ENCODE results near the gene AKIRIN1. TPM values are rescaled to one million over a fixed set of nuclear protein-coding genes. Genes with fewer than 3 reads are reported as not detected.
A peak's percentile ranks its signal among the peaks of the same experiment; 100 is the strongest.

AKIRIN1 gene
- total RNA-seq, 2 experiments from 2014 or later = 57.8 to 59.4 TPM

DNA sequence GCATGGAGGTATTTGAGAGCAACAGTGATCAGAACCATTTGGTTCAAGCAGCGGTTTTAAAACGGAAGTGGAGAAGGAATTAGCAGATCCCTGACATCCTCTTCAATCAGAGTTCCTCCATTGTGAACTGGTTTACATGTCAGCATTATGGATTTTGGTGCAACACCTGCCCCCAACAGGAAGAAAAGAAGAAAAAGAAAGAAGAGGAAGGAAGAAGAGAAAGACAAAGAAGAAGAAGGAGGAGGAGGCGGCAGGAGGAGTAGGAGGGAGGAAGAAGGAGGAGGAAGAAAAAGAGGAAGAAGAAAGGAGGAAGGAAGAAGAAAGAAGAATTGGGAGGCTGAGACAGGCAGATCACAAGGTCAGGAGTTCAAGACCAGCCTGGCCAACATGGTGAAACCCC, 52.4 kb downstream of the AKIRIN1 start:
- TF ChIP-seq, protein P1, sequence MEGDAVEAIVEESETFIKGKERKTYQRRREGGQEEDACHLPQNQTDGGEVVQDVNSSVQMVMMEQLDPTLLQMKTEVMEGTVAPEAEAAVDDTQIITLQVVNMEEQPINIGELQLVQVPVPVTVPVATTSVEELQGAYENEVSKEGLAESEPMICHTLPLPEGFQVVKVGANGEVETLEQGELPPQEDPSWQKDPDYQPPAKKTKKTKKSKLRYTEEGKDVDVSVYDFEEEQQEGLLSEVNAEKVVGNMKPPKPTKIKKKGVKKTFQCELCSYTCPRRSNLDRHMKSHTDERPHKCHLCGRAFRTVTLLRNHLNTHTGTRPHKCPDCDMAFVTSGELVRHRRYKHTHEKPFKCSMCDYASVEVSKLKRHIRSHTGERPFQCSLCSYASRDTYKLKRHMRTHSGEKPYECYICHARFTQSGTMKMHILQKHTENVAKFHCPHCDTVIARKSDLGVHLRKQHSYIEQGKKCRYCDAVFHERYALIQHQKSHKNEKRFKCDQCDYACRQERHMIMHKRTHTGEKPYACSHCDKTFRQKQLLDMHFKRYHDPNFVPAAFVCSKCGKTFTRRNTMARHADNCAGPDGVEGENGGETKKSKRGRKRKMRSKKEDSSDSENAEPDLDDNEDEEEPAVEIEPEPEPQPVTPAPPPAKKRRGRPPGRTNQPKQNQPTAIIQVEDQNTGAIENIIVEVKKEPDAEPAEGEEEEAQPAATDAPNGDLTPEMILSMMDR (IDR thresholded peaks at IDR 0.05) = no peak
- Mint-ChIP-seq H3K27ac (no peak overlapping the region), H3K36me3 (ENCODE audit: low read depth) (peaks cover 10% of the 10 kb centered on the region), H3K4me1 (ENCODE audit: low read depth) (peaks cover 6% of the 10 kb centered on the region), H3K4me3 (no peak overlapping the region), H3K9me3 (no peaks in the 10 kb centered on the region), H3K27me3 (no peaks in the 10 kb centered on the region)
- CTCF ChIA-PET = no interaction called here
- ATAC-seq (no peak), DNase-seq (no peak)
- POLR2A ChIA-PET = no interaction called here
- intact Hi-C loops (cut with micrococcal nuclease) = no loop called here

DNA sequence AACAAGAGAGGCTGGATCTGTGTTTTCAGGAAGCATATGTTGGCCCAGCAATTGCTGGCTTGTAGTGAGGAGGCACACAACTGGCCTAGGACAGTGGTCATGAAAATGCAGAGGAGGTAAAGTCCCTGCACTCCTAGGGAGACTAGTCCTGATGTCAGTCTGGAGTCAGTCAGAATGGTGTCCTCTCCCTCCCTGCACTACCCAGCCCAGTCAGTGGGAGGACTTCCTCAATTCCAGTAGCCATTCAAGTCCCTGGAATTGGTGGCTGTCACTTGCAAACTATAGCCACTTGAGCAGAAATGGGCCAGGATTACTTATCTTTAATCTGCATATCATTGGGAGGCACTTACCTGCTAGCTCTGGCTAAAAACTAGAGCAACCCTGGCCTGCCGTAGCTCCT, 53.7 kb downstream of the AKIRIN1 start:
- intact Hi-C loops (cut with micrococcal nuclease) = no loop called here
- ChIA-PET POLR2A (no interaction called here), CTCF (interaction anchor here (0.7 kb wide), 1 partner anchor 54 kb away, joined by 3 read pairs; no protein-coding TSS in a partner anchor)
- Mint-ChIP-seq H3K4me1 (ENCODE audit: low read depth) (peaks cover under 1% of the 10 kb centered on the region), H3K27me3 (no peaks in the 10 kb centered on the region), H3K27ac (no peak overlapping the region), H3K36me3 (ENCODE audit: low read depth) (peaks cover 6% of the 10 kb centered on the region), H3K9me3 (no peaks in the 10 kb centered on the region), H3K4me3 (no peak overlapping the region)
- TF ChIP-seq, protein P1 (IDR thresholded peaks at IDR 0.05) = no peak
- ATAC-seq (no peak), DNase-seq (no peak)

DNA sequence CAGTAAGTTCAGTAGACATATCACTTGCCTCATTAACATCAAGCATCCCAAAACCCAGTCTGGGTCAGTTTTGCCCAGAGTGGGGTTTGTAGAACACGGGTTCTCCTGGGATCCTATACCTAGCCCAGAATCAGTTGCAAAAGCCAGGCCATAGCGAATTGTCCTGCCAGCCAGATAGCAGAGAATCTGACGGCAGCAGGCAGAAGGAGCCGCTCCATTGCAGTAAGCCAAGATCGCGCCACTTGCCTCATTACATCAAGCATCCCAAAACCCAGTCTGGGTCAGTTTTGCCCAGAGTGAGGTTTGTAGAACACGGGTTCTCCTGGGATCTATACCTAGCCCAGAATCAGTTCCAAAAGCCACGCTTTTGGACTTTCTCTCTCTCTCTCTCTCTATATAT, 54.2 kb downstream of the AKIRIN1 start:
- intact Hi-C loops (cut with micrococcal nuclease) = no loop called here
- TF ChIP-seq, protein P1 (IDR thresholded peaks at IDR 0.05) = no peak
- no peak overlapping the region for H3K4me3 Mint-ChIP-seq
- ChIA-PET CTCF (no interaction called here), POLR2A (no interaction called here)
- no peaks in the 10 kb centered on the region for H3K27me3 Mint-ChIP-seq
- DNase-seq (no peak), ATAC-seq (no peak)
- H3K4me1 Mint-ChIP-seq (ENCODE audit: low read depth) = no peaks in the 10 kb centered on the region
- peaks cover 7% of the 10 kb centered on the region for H3K36me3 Mint-ChIP-seq (ENCODE audit: low read depth)
- H3K27ac Mint-ChIP-seq = no peak overlapping the region
- no peaks in the 10 kb centered on the region for H3K9me3 Mint-ChIP-seq

DNA sequence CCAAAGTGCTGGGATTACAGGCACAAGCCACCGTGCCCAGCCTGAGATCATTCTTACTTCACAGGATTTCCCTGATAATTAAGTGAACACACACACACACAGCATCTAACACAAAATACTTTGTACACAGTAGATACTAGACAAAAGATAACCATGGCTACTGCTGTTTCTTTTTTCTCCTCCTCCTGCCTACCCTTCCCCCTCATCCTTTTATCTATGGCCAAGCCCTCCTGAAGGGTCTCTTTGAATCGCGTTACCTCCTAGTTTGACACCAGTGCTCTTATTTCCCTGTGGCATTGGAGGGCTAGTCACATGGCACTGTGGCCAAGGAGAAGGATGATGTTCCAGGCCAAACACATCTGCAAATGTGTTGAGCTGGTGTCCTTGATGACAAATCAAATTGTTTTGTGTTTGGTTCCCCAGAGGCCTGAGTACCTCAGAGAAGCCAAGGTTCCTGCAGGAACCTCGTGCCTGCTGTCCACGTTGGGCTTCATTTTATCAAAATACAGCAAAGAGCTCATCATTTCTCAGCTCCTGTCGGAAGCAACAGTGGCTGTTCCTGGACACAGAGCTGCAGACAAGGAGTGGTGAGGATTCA, 55.6 kb downstream of the AKIRIN1 start:
- peaks cover 4% of the 10 kb centered on the region for H3K4me1 Mint-ChIP-seq (ENCODE audit: low read depth)
- intact Hi-C loops (cut with micrococcal nuclease) = no loop called here
- no peaks in the 10 kb centered on the region for H3K27me3 Mint-ChIP-seq
- H3K27ac Mint-ChIP-seq = no peak overlapping the region
- ATAC-seq (no peak), DNase-seq (no peak)
- no peaks in the 10 kb centered on the region for H3K9me3 Mint-ChIP-seq
- TF ChIP-seq, protein P1 (IDR thresholded peaks at IDR 0.05) = no peak
- H3K36me3 Mint-ChIP-seq (ENCODE audit: low read depth) = peaks cover 7% of the 10 kb centered on the region
- H3K4me3 Mint-ChIP-seq = no peak overlapping the region
- ChIA-PET POLR2A (interaction anchor here (1.0 kb wide), 1 partner anchor 15 kb away, joined by 3 read pairs; no protein-coding TSS in a partner anchor), CTCF (interaction anchor here (0.8 kb wide), 1 partner anchor 20 kb away, joined by 4 read pairs; the partner anchor contains the start of gene NDUFS5)

DNA sequence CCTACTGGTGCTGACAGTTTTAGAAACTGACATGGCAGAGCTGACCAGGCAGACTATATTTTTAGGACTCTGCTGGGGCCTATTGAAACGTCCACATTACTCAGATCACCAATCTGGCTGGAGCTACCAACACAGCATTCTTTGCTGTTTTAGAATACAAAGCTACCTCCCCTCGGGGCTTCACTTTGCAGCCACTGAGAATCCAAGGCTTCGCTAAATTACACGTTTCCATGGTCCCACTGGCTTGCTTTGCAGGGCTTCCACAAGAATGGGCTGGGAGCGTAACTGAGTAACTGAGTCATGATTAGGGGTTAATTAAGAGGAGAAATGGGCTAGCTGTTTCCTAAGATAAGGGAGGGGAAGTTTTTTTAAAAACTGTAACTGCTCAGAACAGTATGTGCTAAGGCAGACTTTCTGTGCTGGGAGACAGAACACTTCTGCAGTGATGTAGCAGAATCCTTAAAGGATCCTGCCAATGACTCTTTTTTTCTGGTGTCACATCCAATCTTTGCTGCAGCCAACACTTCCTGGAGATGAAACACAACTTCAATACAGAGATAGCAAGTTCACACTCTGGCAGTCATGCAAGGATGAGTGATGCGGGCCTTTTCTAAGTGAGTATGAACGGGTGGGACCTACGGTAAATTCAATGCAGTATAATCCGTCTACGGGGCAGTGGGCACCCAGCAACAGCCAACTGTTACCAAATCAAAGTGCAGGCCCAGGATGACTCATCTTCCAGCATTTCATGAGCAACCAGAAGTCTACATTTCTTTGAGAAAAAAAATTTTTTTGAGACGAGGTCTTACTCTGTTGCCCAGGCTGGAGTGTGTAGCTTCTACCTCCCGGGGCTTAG, 56.5 kb downstream of the AKIRIN1 start:
- ChIA-PET POLR2A (interaction anchor here (0.7 to 1.0 kb wide), 2 partner anchors 14 to 51 kb away, joined by 3 read pairs; no protein-coding TSS in a partner anchor), CTCF (interaction anchor here (0.8 kb wide), 1 partner anchor 21 kb away, joined by 4 read pairs; the partner anchor contains the start of gene NDUFS5)
- no peak overlapping the region for H3K27ac Mint-ChIP-seq
- H3K4me3 Mint-ChIP-seq = no peak overlapping the region
- intact Hi-C loops (cut with micrococcal nuclease) = no loop called here
- peaks cover 5% of the 10 kb centered on the region for H3K36me3 Mint-ChIP-seq (ENCODE audit: low read depth)
- H3K9me3 Mint-ChIP-seq = no peaks in the 10 kb centered on the region
- H3K27me3 Mint-ChIP-seq = no peaks in the 10 kb centered on the region
- peak; percentile 37 for ATAC-seq
- TF ChIP-seq, protein P1 (IDR thresholded peaks at IDR 0.05) = no peak
- no peak for DNase-seq
- peaks cover 4% of the 10 kb centered on the region for H3K4me1 Mint-ChIP-seq (ENCODE audit: low read depth)

Data from activated CD8-positive, alpha-beta T cell treated with anti-CD3 and anti-CD28 coated beads for 36 hours (primary cell).